Natural killer cell (primary cell): ENCODE measurements around the gene FOXJ3. TPM values are rescaled to one million over a fixed set of nuclear protein-coding genes. Genes with fewer than 3 reads are reported as not detected.
A peak's percentile ranks its signal among the peaks of the same experiment; 100 is the strongest.

Experiments used
- ATAC-seq, 3 donors: fragments of 150-1000 bp in 2 of 3; fragments of 200-7000 bp in 1 of 3; cut with Tn5 transposase; 1 replicate in 1 of 3; 2 replicates in 2 of 3; pipeline ENCODE4 v1.10.0; 2021; ENCODE audit warnings: mild to moderate bottlenecking in 2 of 3, moderate library complexity in 2 of 3
- DNase-seq, 2 donors: peaks; one replicate each; pipeline versions ENCODE4 v3.0.0 to v3.0.0-alpha.2; 2013 to 2021; ENCODE audit warnings: mixed read lengths in 1 of 2
- H3K27ac ChIP-seq: one replicate; pipeline ENCODE4 v1.5.1; 2013; ENCODE audit warnings: mild to moderate bottlenecking, low read length
- H3K27me3 ChIP-seq: one replicate; pipeline ENCODE4 v1.6.1; 2013; ENCODE audit warnings: low read length; ENCODE audit not compliant: control insufficient read depth, insufficient read depth
- H3K36me3 ChIP-seq: one replicate; pipeline ENCODE4 v1.6.1; 2013; ENCODE audit warnings: low read length; ENCODE audit not compliant: control insufficient read depth, insufficient read depth
- H3K4me1 ChIP-seq: one replicate; pipeline ENCODE4 v1.6.1; 2013; ENCODE audit warnings: low read length; ENCODE audit not compliant: control insufficient read depth, insufficient read depth
- H3K4me3 ChIP-seq: one replicate; pipeline ENCODE4 v1.5.1; 2013; ENCODE audit warnings: low read length
- H3K9me3 ChIP-seq: one replicate; pipeline ENCODE4 v1.6.1; 2013; ENCODE audit warnings: low read length; ENCODE audit not compliant: control insufficient read depth, insufficient read depth
- H3K27ac Mint-ChIP-seq, 2 donors: one replicate each; pipeline ENCODE4 v1.8.0; 2022; ENCODE audit warnings: mild to moderate bottlenecking in 2 of 2, mixed read lengths in 2 of 2, moderate library complexity in 1 of 2
- H3K27me3 Mint-ChIP-seq, 2 donors: one replicate each; pipeline ENCODE4 v1.8.0; 2022; ENCODE audit warnings: low read depth in 2 of 2, mixed read lengths in 2 of 2
- H3K36me3 Mint-ChIP-seq: one replicate; pipeline ENCODE4 v1.8.0; 2022; ENCODE audit warnings: mixed read lengths
- H3K4me1 Mint-ChIP-seq, 2 donors: one replicate each; pipeline ENCODE4 v1.8.0; 2022; ENCODE audit warnings: mixed read lengths in 2 of 2
- H3K4me3 Mint-ChIP-seq: one replicate; pipeline ENCODE4 v1.8.0; 2022; ENCODE audit warnings: mild to moderate bottlenecking, moderate library complexity, mixed read lengths
- H3K9me3 Mint-ChIP-seq, 2 donors: one replicate each; pipeline ENCODE4 v1.8.0; 2022; ENCODE audit warnings: mixed read lengths in 2 of 2
- WGBS: methylation state at CpG from one replicate; pipeline ENCODE4 v1.1.7; 2013; ENCODE audit warnings: missing lambda C conversion rate; ENCODE audit not compliant: insufficient coverage; 5-methylcytosine and 5-hydroxymethylcytosine counted together
- intact Hi-C: fragments of 100-400 bp; cut with micrococcal nuclease; formaldehyde crosslinking; loops from one replicate; pipeline ENCODE4 v1.14.2; 2022
- total RNA-seq, 4 donors: library from RNA; stranded (reverse); fragments of 120-200 nt in 1 of 4; gene quantifications; one replicate each; pipeline versions ENCODE4 v1.2.3 to v1.2.4, GENCODE V29; 2013 to 2022
- TF ChIP-seq, protein P1 (sequence below): fragments of 200-600 bp; IDR thresholded peaks from one replicate; pipeline ENCODE4 v1.8.0; 2022; ENCODE audit warnings: antibody characterized with exemption

FOXJ3 gene
- total RNA-seq, 3 donors from 2014 or later (not counting 1 experiment from before 2014, with no cell fraction given): 81.9 to 93.8 (median 82.5) TPM

DNA sequence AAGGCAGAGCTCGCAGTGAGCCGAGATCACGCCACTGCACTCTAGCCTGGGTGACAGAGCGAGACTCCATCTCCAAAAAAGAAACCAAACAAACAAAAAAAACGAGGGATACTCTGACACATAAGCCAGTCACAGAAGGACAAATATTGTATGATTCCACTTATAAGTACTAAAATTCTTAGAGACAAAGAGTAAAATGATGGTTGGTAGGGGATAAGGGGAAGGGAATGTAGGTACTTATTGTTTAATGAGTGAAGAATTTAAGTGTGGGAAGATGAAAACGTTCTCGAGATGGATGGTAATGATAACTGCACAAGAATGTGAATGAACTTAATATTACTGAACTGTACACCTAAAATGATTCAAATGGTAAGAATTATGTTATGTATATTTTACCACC, 103.8 kb downstream of the FOXJ3 start:
- Histone ChIP-seq H3K4me1 (no peaks in the 10 kb centered on the region), H3K27me3 (no peaks in the 10 kb centered on the region), H3K36me3 (no peaks in the 10 kb centered on the region), H3K4me3 (no peak overlapping the region), H3K27ac (no peak overlapping the region), H3K9me3 (peaks cover 9% of the 10 kb centered on the region)
- H3K9me3 Mint-ChIP-seq: peaks cover 0 to 3% of the 10 kb centered on the region in 2 donors
- H3K4me3 Mint-ChIP-seq: no peak overlapping the region
- TF ChIP-seq, protein P1, sequence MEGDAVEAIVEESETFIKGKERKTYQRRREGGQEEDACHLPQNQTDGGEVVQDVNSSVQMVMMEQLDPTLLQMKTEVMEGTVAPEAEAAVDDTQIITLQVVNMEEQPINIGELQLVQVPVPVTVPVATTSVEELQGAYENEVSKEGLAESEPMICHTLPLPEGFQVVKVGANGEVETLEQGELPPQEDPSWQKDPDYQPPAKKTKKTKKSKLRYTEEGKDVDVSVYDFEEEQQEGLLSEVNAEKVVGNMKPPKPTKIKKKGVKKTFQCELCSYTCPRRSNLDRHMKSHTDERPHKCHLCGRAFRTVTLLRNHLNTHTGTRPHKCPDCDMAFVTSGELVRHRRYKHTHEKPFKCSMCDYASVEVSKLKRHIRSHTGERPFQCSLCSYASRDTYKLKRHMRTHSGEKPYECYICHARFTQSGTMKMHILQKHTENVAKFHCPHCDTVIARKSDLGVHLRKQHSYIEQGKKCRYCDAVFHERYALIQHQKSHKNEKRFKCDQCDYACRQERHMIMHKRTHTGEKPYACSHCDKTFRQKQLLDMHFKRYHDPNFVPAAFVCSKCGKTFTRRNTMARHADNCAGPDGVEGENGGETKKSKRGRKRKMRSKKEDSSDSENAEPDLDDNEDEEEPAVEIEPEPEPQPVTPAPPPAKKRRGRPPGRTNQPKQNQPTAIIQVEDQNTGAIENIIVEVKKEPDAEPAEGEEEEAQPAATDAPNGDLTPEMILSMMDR: no peak
- DNase-seq (no peak), ATAC-seq (no peak)
- H3K27me3 Mint-ChIP-seq: no peaks in the 10 kb centered on the region
- WGBS: 94% methylated on average over 5 of the region's 7 CpGs
- H3K27ac Mint-ChIP-seq: no peak overlapping the region
- H3K4me1 Mint-ChIP-seq: peaks cover 10 to 17% of the 10 kb centered on the region in 2 donors
- intact Hi-C loops: no loop called here
- no peaks in the 10 kb centered on the region for H3K36me3 Mint-ChIP-seq

DNA sequence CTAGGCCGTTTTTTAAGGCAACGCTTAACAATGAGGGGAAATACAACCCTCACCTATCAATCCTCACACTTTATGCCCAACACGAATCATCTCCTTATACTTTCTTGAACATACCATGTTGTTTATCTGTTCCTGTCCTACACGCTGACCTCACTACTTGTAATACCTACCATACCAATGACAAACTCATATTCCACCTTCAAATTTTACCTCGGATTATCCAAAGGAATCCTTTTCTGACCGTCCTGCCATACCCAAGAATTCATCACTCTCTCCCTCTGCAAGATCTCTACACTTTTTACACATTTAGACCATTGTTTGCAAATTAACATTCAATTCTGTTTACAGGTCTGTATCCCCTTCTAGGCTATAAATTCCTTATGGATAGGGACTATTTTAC, 106.1 kb downstream of the FOXJ3 start:
- no peak for ATAC-seq
- Mint-ChIP-seq H3K27me3 (no peaks in the 10 kb centered on the region), H3K9me3 (peaks cover 0 to 1% of the 10 kb centered on the region in 2 donors), H3K4me1 (peaks cover 6 to 17% of the 10 kb centered on the region in 2 donors), H3K4me3 (no peak overlapping the region), H3K36me3 (no peaks in the 10 kb centered on the region), H3K27ac (peak overlapping the region in 1 of 2 donors; percentile 1)
- Histone ChIP-seq H3K9me3 (no peaks in the 10 kb centered on the region), H3K36me3 (no peaks in the 10 kb centered on the region), H3K4me1 (no peaks in the 10 kb centered on the region), H3K4me3 (no peak overlapping the region), H3K27ac (no peak overlapping the region), H3K27me3 (no peaks in the 10 kb centered on the region)
- intact Hi-C loops: no loop called here
- WGBS: 93% methylated on average over 6 of the region's 6 CpGs
- no peak for DNase-seq
- TF ChIP-seq, protein P1: no peak

DNA sequence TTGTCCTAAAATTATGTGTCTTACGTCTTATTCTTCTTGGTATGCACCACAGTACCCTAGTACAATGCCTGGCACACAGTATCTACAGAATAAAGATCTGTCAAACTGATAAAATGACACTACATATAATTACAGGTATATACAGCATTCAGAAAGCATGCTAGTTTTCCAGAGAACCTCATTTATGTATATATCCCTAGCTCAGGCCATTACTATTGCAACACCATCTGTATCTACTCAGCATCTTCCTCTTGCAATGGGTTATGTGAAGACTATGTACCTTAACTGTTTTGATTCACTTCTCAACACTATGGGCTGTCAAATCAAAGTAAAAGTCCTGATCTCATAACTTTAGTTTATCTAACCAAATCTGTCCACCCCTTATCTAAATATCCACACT, 112.0 kb downstream of the FOXJ3 start:
- peaks cover 5% of the 10 kb centered on the region for H3K36me3 ChIP-seq
- Mint-ChIP-seq H3K27me3 (no peaks in the 10 kb centered on the region), H3K9me3 (no peaks in the 10 kb centered on the region), H3K27ac (no peak overlapping the region), H3K4me1 (peaks cover 46 to 53% of the 10 kb centered on the region in 2 donors), H3K4me3 (no peak overlapping the region), H3K36me3 (no peaks in the 10 kb centered on the region)
- ATAC-seq (no peak), DNase-seq (no peak)
- H3K4me1 ChIP-seq: no peaks in the 10 kb centered on the region
- no peaks in the 10 kb centered on the region for H3K9me3 ChIP-seq
- TF ChIP-seq, protein P1: no peak
- H3K27me3 ChIP-seq: no peaks in the 10 kb centered on the region
- intact Hi-C loops: no loop called here
- no peak overlapping the region for H3K27ac ChIP-seq
- no peak overlapping the region for H3K4me3 ChIP-seq
- WGBS: 100% methylated on average over 1 of the region's 1 CpG

DNA sequence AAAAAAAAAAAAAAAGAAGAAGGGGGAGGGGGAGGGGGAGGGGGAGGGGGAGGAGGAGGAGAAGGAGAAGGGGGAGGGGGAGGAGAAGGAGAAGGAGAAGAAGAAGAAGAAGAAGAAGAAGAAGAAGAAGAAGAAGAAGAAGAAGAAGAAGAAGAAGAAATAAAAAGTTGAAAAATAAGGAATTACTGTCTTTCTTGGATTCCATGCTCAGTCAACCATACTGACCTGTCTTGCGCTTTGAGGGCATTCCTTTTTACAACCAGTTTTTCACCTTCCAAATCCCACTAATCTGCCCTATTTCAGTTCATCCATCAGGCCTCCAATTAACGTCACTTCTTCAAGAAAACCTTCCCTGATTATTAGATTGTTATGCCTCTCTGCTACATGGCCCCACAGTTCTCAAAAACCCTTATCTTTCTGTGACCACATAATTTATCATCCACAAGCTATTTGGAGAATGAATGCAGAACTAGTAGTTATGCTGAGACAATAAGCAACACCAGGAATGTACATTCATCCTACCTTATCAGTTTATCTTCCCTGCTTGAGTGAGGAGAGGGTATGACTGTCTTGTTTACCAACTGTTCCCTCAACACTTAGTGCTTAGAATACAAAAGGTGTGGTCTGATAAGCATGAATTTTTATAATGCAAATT, 113.0 kb downstream of the FOXJ3 start:
- intact Hi-C loops: no loop called here
- peak overlapping the region in 1 of 2 donors; percentile 3 for H3K27ac Mint-ChIP-seq
- Histone ChIP-seq H3K4me1 (no peaks in the 10 kb centered on the region), H3K27me3 (no peaks in the 10 kb centered on the region), H3K36me3 (peaks cover 5% of the 10 kb centered on the region), H3K9me3 (no peaks in the 10 kb centered on the region), H3K4me3 (no peak overlapping the region), H3K27ac (no peak overlapping the region)
- H3K4me3 Mint-ChIP-seq: no peak overlapping the region
- TF ChIP-seq, protein P1: no peak
- no peaks in the 10 kb centered on the region for H3K36me3 Mint-ChIP-seq
- DNase-seq (no peak), ATAC-seq (no peak)
- 94% methylated on average over 2 of the region's 2 CpGs for whole genome bisulfite sequencing
- H3K4me1 Mint-ChIP-seq: peaks cover 53 to 57% of the 10 kb centered on the region in 2 donors
- no peaks in the 10 kb centered on the region for H3K27me3 Mint-ChIP-seq
- H3K9me3 Mint-ChIP-seq: no peaks in the 10 kb centered on the region
